GM23338 (cell line): Measurements from ENCODE around the gene LTBR. TPM values are rescaled to one million over a fixed set of nuclear protein-coding genes. Genes with fewer than 3 reads are reported as not detected.

Experiments used
- ATAC-seq: fragments of 200-7000 bp; cut with Tn5 transposase; 3 replicates; pipeline ENCODE4 v1.9.1; 2020
- DNase-seq: peaks from one replicate; pipeline ENCODE4 v3.0.0-alpha.2; 2015; ENCODE audit warnings: low spot score
- H2AFZ ChIP-seq: fragments of 200-600 bp; sonication (generic); 2 replicates; pipeline ENCODE4 v1.8.0; 2016; ENCODE audit warnings: antibody characterized with exemption, mild to moderate bottlenecking, moderate library complexity
- H3F3A ChIP-seq: fragments of 200-600 bp; sonication (generic); replicated peaks from 2 replicates; pipeline ENCODE4 v1.8.0; 2017; ENCODE audit warnings: antibody characterized with exemption, mixed run types, low read depth
- H3K27ac ChIP-seq: fragments of 200-600 bp; sonication (generic); 2 replicates; pipeline ENCODE4 v1.6.1; 2016; ENCODE audit warnings: low read depth
- H3K27me3 ChIP-seq: fragments of 200-600 bp; sonication (generic); 2 replicates; pipeline ENCODE4 v1.8.0; 2016; ENCODE audit warnings: mild to moderate bottlenecking, mixed run types, moderate library complexity; ENCODE audit not compliant: insufficient read depth
- H3K36me3 ChIP-seq: fragments of 200-600 bp; sonication (generic); 2 replicates; pipeline ENCODE4 v1.8.0; 2016; ENCODE audit warnings: mild to moderate bottlenecking; ENCODE audit not compliant: insufficient read depth
- H3K4me1 ChIP-seq: fragments of 200-600 bp; sonication (generic); 2 replicates; pipeline ENCODE4 v1.8.0; 2016; ENCODE audit warnings: mild to moderate bottlenecking, moderate library complexity; ENCODE audit not compliant: insufficient read depth
- H3K4me2 ChIP-seq: fragments of 200-600 bp; sonication (generic); 2 replicates; pipeline ENCODE4 v1.7.1; 2017; ENCODE audit warnings: mixed run types
- H3K4me3 ChIP-seq: fragments of 200-600 bp; sonication (generic); 2 replicates; pipeline ENCODE4 v1.6.1; 2016; ENCODE audit warnings: mixed run types
- H3K79me2 ChIP-seq: fragments of 200-600 bp; sonication (generic); replicated peaks from 2 replicates; pipeline ENCODE4 v1.8.0; 2017; ENCODE audit warnings: mild to moderate bottlenecking; ENCODE audit not compliant: insufficient read depth
- H3K9me2 ChIP-seq: fragments of 200-600 bp; sonication (generic); 2 replicates; pipeline ENCODE4 v1.8.0; 2017; ENCODE audit not compliant: insufficient read depth
- H4K20me1 ChIP-seq: fragments of 200-600 bp; sonication (generic); replicated peaks from 2 replicates; pipeline ENCODE4 v1.8.0; 2017; ENCODE audit warnings: mild to moderate bottlenecking; ENCODE audit not compliant: insufficient read depth
- H3K27ac Mint-ChIP-seq: 2 replicates; pipeline ENCODE4 v1.8.0; 2020; ENCODE audit warnings: inconsistent platforms, mild to moderate bottlenecking, moderate library complexity, mixed read lengths
- H3K27me3 Mint-ChIP-seq: 3 replicates; pipeline ENCODE4 v1.8.0; 2022; ENCODE audit warnings: low read depth, mild to moderate bottlenecking, moderate library complexity, mixed read lengths, inconsistent platforms; ENCODE audit not compliant: insufficient read depth, poor library complexity
- H3K36me3 Mint-ChIP-seq: 3 replicates; pipeline ENCODE4 v1.8.0; 2021; ENCODE audit warnings: low read depth, mild to moderate bottlenecking, inconsistent platforms, moderate library complexity, mixed read lengths
- H3K4me1 Mint-ChIP-seq: 3 replicates; pipeline ENCODE4 v1.8.0; 2020; ENCODE audit warnings: mild to moderate bottlenecking, inconsistent platforms, mixed read lengths
- H3K4me3 Mint-ChIP-seq: 3 replicates; pipeline ENCODE4 v1.8.0; 2021; ENCODE audit warnings: moderate library complexity, mild to moderate bottlenecking, inconsistent platforms, mixed read lengths
- H3K9me3 Mint-ChIP-seq: 3 replicates; pipeline ENCODE4 v1.8.0; 2020; ENCODE audit warnings: moderate library complexity, mild to moderate bottlenecking, inconsistent platforms, mixed read lengths
- CREB1 ChIP-seq: fragments of 250-450 bp; sonication (Bioruptor Pico); IDR thresholded peaks from 2 replicates; pipeline ENCODE4 v1.5.0; 2020; ENCODE audit warnings: low read depth, mild to moderate bottlenecking, moderate library complexity
- EZH2 ChIP-seq: fragments of 200-600 bp; sonication (generic); IDR thresholded peaks from one replicate; pipeline ENCODE4 v1.8.0; 2017; ENCODE audit warnings: antibody characterized with exemption, mild to moderate bottlenecking, low read depth; ENCODE audit not compliant: unreplicated experiment
- JUNB ChIP-seq: IDR thresholded peaks from one replicate; pipeline ENCODE4 v1.6.1; 2016; ENCODE audit warnings: antibody characterized with exemption; ENCODE audit not compliant: unreplicated experiment
- REST ChIP-seq: IDR thresholded peaks from one replicate; pipeline ENCODE4 v1.6.1; 2018; ENCODE audit warnings: antibody characterized with exemption; ENCODE audit not compliant: unreplicated experiment
- STAT1 ChIP-seq: IDR thresholded peaks from one replicate; pipeline ENCODE4 v1.6.1; 2016; ENCODE audit warnings: antibody characterized with exemption; ENCODE audit not compliant: unreplicated experiment
- ZNF114 ChIP-seq: fragments of 250-450 bp; sonication (Bioruptor Pico); IDR thresholded peaks from 2 replicates; pipeline ENCODE4 v1.5.0; 2020; ENCODE audit warnings: mild to moderate bottlenecking, moderate library complexity
- ZNF462 ChIP-seq: fragments of 250-450 bp; sonication (Bioruptor Pico); IDR thresholded peaks from 2 replicates; pipeline ENCODE4 v1.5.0; 2020; ENCODE audit warnings: mild to moderate bottlenecking, moderate library complexity
- polyA plus RNA-seq: library from polyadenylated mRNA; unstranded; fragments of >200 nt; fragmentation: Nextera tagmentation; extraction: Ambion mirVana; gene quantifications from 2 replicates; pipeline ENCODE4 v1.2.1, GENCODE V29; 2016
- total RNA-seq: library from RNA; depleted of rRNA; stranded (reverse); fragments of >200 nt; shearing (Covaris generic); gene quantifications from 2 replicates; pipeline ENCODE4 v1.2.3, GENCODE V29; 2014
- TF ChIP-seq, protein P1 (sequence below), 2 experiments: fragments of 200-600 bp in 1 of 2; sonication (generic) in 1 of 2; conservative IDR thresholded peaks; 2 replicates each; pipeline versions ENCODE4 v1.5.1 to v1.6.1; 2016 to 2017; ENCODE audit warnings: antibody characterized with exemption in 2 of 2, low read depth in 2 of 2, mild to moderate bottlenecking in 2 of 2, moderate library complexity in 1 of 2

The LTBR gene
- total and polyA plus RNA-seq, 2 experiments from 2014 or later, result 6.1 to 6.8 TPM

DNA sequence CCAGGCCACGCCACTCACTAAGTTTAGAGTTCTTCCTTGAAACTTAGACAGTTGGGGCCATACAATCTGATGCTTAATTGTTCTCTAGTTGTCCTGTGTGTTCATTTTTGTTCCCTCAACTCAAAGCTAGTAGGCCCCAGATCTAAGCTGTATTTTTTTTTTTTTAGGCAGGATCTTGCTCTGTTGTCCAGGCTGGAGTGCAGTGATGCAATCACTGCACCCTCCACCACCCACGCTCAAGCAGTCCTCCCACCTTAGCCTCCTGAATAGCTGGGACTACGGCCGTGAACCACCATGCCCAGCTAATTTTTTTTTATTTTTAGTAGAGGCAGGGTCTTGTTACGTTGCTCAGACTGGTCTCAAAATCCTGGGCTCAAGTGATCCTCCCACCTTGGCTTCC, 49.6 kb upstream of the LTBR start:
- no peak for ATAC-seq
- Histone ChIP-seq H2AFZ (no peak overlapping the region), H3K4me3 (no peak overlapping the region), H3K36me3 (peaks cover 19% of the 10 kb centered on the region; the same call in 1 of the 2 replicates), H3F3A (peaks cover 33% of the 10 kb centered on the region; the same call in 1 of the 2 replicates), H3K79me2 (peaks cover 47% of the 10 kb centered on the region), H3K4me2 (peak overlapping the region; percentile 50; the same call in 1 of the 2 replicates), H4K20me1 (no peaks in the 10 kb centered on the region), H3K27ac (0 out of 2 replicates have a peak overlapping the region, but pooled peaks have one; percentile 98), H3K9me2 (no peaks in the 10 kb centered on the region), H3K4me1 (peaks cover 52% of the 10 kb centered on the region), H3K27me3 (no peaks in the 10 kb centered on the region)
- peaks cover 15% of the 10 kb centered on the region for H3K27me3 Mint-ChIP-seq
- peaks cover 38% of the 10 kb centered on the region for H3K4me1 Mint-ChIP-seq
- TF ChIP-seq ZNF114 (no peak), REST (no peak), JUNB (no peak), STAT1 (no peak), EZH2 (no peak), ZNF462 (CRISPR knock-in tag) (no peak), CREB1 (CRISPR knock-in tag) (no peak)
- TF ChIP-seq, protein P1, sequence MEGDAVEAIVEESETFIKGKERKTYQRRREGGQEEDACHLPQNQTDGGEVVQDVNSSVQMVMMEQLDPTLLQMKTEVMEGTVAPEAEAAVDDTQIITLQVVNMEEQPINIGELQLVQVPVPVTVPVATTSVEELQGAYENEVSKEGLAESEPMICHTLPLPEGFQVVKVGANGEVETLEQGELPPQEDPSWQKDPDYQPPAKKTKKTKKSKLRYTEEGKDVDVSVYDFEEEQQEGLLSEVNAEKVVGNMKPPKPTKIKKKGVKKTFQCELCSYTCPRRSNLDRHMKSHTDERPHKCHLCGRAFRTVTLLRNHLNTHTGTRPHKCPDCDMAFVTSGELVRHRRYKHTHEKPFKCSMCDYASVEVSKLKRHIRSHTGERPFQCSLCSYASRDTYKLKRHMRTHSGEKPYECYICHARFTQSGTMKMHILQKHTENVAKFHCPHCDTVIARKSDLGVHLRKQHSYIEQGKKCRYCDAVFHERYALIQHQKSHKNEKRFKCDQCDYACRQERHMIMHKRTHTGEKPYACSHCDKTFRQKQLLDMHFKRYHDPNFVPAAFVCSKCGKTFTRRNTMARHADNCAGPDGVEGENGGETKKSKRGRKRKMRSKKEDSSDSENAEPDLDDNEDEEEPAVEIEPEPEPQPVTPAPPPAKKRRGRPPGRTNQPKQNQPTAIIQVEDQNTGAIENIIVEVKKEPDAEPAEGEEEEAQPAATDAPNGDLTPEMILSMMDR (conservative IDR thresholded peaks at IDR 0.05; ENCODE audit: low read depth in 2 of 2), result no peak
- peaks cover 54% of the 10 kb centered on the region for H3K36me3 Mint-ChIP-seq
- no peak for DNase-seq
- H3K27ac Mint-ChIP-seq, result peak overlapping the region; percentile 87; the same call in 1 of the 2 replicates
- no peaks in the 10 kb centered on the region for H3K9me3 Mint-ChIP-seq
- no peak overlapping the region; the same call in 2 of the 3 replicates for H3K4me3 Mint-ChIP-seq
